Measurements from ENCODE around the gene DENND1A. TPM values are rescaled to one million over a fixed set of nuclear protein-coding genes. Genes with fewer than 3 reads are reported as not detected.

DENND1A gene
- total RNA-seq, 1 donor from 2014 or later, result 25.2 TPM

GRCh38 chr9:123543492-123543891 is 386.4 kb downstream of the DENND1A start:
- CTCF ChIA-PET, result interaction anchor here (1.3 to 5.7 kb wide), 5 partner anchors 10 to 993 kb away, joined by 3 to 57 read pairs (median 4); no protein-coding TSS in a partner anchor
- peaks cover 4% of the 10 kb centered on the region for H3K36me3 Mint-ChIP-seq (ENCODE audit: low read depth)
- POLR2A ChIA-PET, result interaction anchor here (0.6 to 1.1 kb wide), 2 partner anchors 497 to 587 kb away, joined by 3 to 11 read pairs; no protein-coding TSS in a partner anchor
- H3K4me3 Mint-ChIP-seq, result no peak overlapping the region
- no peaks in the 10 kb centered on the region for H3K9me3 Mint-ChIP-seq
- ATAC-seq (ENCODE audit: low read depth) (no peak), DNase-seq (no peak)
- no peaks in the 10 kb centered on the region for H3K4me1 Mint-ChIP-seq
- intact Hi-C loops (cut with micrococcal nuclease), result loop anchor here (5.0 to 10.0 kb wide), 3 partner anchors 421 to 581 kb away; no protein-coding TSS in a partner anchor
- no peaks in the 10 kb centered on the region for H3K27me3 Mint-ChIP-seq
- no peak for TF ChIP-seq CTCF (IDR thresholded peaks at IDR 0.05)
- H3K27ac Mint-ChIP-seq, result no peak overlapping the region

- Mint-ChIP-seq H3K4me3 (no peak overlapping the region), H3K27me3 (no peaks in the 10 kb centered on the region), H3K27ac (no peak overlapping the region), H3K4me1 (no peaks in the 10 kb centered on the region), H3K36me3 (ENCODE audit: low read depth) (peaks cover 3% of the 10 kb centered on the region), H3K9me3 (no peaks in the 10 kb centered on the region)
- DNase-seq, result no peak
- ChIA-PET CTCF (interaction anchor here (2.4 to 5.7 kb wide), 2 partner anchors 497 to 994 kb away, joined by 9 to 57 read pairs; no protein-coding TSS in a partner anchor), POLR2A (no interaction called here)
- no peak for TF ChIP-seq CTCF (IDR thresholded peaks at IDR 0.05)
- intact Hi-C loops (cut with micrococcal nuclease), result loop anchor here (5.0 to 10.0 kb wide), 3 partner anchors 422 to 582 kb away; no protein-coding TSS in a partner anchor
- no peak for ATAC-seq (ENCODE audit: low read depth)
These were observed 387.3 kb downstream of the DENND1A start for GRCh38 chr9:123542435-123543225.

GRCh38 chr9:123541411-123541810 is 388.5 kb downstream of the DENND1A start:
- no peak for ATAC-seq (ENCODE audit: low read depth)
- POLR2A ChIA-PET, result no interaction called here
- Mint-ChIP-seq H3K4me3 (no peak overlapping the region), H3K27ac (no peak overlapping the region), H3K4me1 (no peaks in the 10 kb centered on the region), H3K36me3 (ENCODE audit: low read depth) (no peaks in the 10 kb centered on the region), H3K27me3 (no peaks in the 10 kb centered on the region), H3K9me3 (no peaks in the 10 kb centered on the region)
- CTCF ChIA-PET, result interaction anchor here (5.7 kb wide), 1 partner anchor 498 kb away, joined by 57 read pairs; no protein-coding TSS in a partner anchor
- intact Hi-C loops (cut with micrococcal nuclease), result loop anchor here (5.0 to 10.0 kb wide), 3 partner anchors 423 to 583 kb away; no protein-coding TSS in a partner anchor
- TF ChIP-seq CTCF (IDR thresholded peaks at IDR 0.05), result no peak
- no peak for DNase-seq

GRCh38 chr9:123540457-123540856 is 389.5 kb downstream of the DENND1A start:
- Mint-ChIP-seq H3K4me3 (no peak overlapping the region), H3K27me3 (no peaks in the 10 kb centered on the region), H3K9me3 (no peaks in the 10 kb centered on the region), H3K36me3 (ENCODE audit: low read depth) (peaks cover 3% of the 10 kb centered on the region), H3K27ac (no peak overlapping the region), H3K4me1 (no peaks in the 10 kb centered on the region)
- CTCF ChIA-PET, result interaction anchor here (5.7 kb wide), 1 partner anchor 499 kb away, joined by 57 read pairs; no protein-coding TSS in a partner anchor
- TF ChIP-seq CTCF (IDR thresholded peaks at IDR 0.05), result no peak
- ATAC-seq (ENCODE audit: low read depth), result no peak
- DNase-seq, result no peak
- POLR2A ChIA-PET, result interaction anchor here (0.6 kb wide), 1 partner anchor 69 kb away, joined by 4 read pairs; no protein-coding TSS in a partner anchor
- intact Hi-C loops (cut with micrococcal nuclease), result loop anchor here (5.0 to 10.0 kb wide), 3 partner anchors 424 to 584 kb away; no protein-coding TSS in a partner anchor

GRCh38 chr9:123537809-123538208 is 392.1 kb downstream of the DENND1A start:
- CTCF ChIA-PET, result no interaction called here
- no peak for ATAC-seq (ENCODE audit: low read depth)

More at GRCh38 chr9:123537809-123538208, 392.1 kb downstream of the DENND1A start:
- Mint-ChIP-seq H3K4me1 (no peaks in the 10 kb centered on the region), H3K4me3 (no peak overlapping the region), H3K36me3 (ENCODE audit: low read depth) (peaks cover 19% of the 10 kb centered on the region), H3K9me3 (no peaks in the 10 kb centered on the region), H3K27ac (no peak overlapping the region), H3K27me3 (no peaks in the 10 kb centered on the region)
- no peak for TF ChIP-seq CTCF (IDR thresholded peaks at IDR 0.05)
- intact Hi-C loops (cut with micrococcal nuclease), result no loop called here
- POLR2A ChIA-PET, result no interaction called here
- no peak for DNase-seq

All from activated B cell treated with CpG ODN at 0.5 μM for 24 hours (primary cell).